Heart left ventricle (tissue), 16 donors: ENCODE results near the gene CYTH1. TPM values are rescaled to one million over a fixed set of nuclear protein-coding genes. Genes with fewer than 3 reads are reported as not detected.

Source experiments
- ATAC-seq, 4 donors: fragments of 200-7000 bp; cut with Tn5 transposase; one replicate each; pipeline ENCODE4 v1.9.1; 2020 to 2022; ENCODE audit warnings: moderate library complexity in 4 of 4, mild to moderate bottlenecking in 3 of 4, moderate number of reproducible peaks in 1 of 4
- DNase-seq, 5 donors: peaks; one replicate each; pipeline ENCODE4 v3.0.0-alpha.2; 2020
- H3K27ac ChIP-seq, 12 donors: fragments of 200-600 bp; sonication (generic) in 4 of 12; one replicate each; pipeline versions ENCODE4 v1.5.0 to v1.8.0; 2016 to 2022; ENCODE audit warnings: mild to moderate bottlenecking in 2 of 12
- H3K27me3 ChIP-seq, 9 donors: fragments of 200-600 bp; sonication (generic) in 2 of 9; one replicate each; pipeline versions ENCODE4 v1.5.1 to v1.8.0; 2016 to 2022; ENCODE audit warnings: mild to moderate bottlenecking in 3 of 9
- H3K36me3 ChIP-seq, 9 donors: fragments of 200-600 bp; sonication (generic) in 2 of 9; one replicate each; pipeline versions ENCODE4 v1.5.0 to v1.8.0; 2018 to 2022; ENCODE audit warnings: mild to moderate bottlenecking in 2 of 9
- H3K4me1 ChIP-seq, 12 donors: fragments of 200-600 bp; sonication (generic) in 4 of 12; one replicate each; pipeline versions ENCODE4 v1.5.0 to v1.8.0; 2016 to 2022; ENCODE audit warnings: mild to moderate bottlenecking in 3 of 12
- H3K4me3 ChIP-seq, 12 donors: fragments of 200-600 bp; sonication (generic) in 4 of 12; one replicate each; pipeline versions ENCODE4 v1.5.0 to v1.8.0; 2017 to 2022; ENCODE audit warnings: mild to moderate bottlenecking in 9 of 12, moderate library complexity in 4 of 12
- H3K9me3 ChIP-seq, 12 donors: fragments of 200-600 bp; sonication (generic) in 4 of 12; one replicate each; pipeline versions ENCODE4 v1.5.0 to v1.8.0; 2016 to 2022; ENCODE audit warnings: mild to moderate bottlenecking in 1 of 12
- CTCF ChIP-seq, 12 donors: fragments of 200-600 bp; sonication (generic) in 4 of 12; IDR thresholded peaks; one replicate each; pipeline versions ENCODE4 v1.5.0 to v1.8.0; 2018 to 2022; ENCODE audit warnings: antibody characterized with exemption in 12 of 12, mild to moderate bottlenecking in 5 of 12
- POLR2A ChIP-seq, 2 donors: fragments of 450-650 bp; IDR thresholded peaks; one replicate each; pipeline ENCODE4 v1.6.1; 2017; ENCODE audit warnings: antibody characterized with exemption in 2 of 2, mild to moderate bottlenecking in 2 of 2, moderate library complexity in 2 of 2
- WGBS, 4 donors: extraction: QIAGEN DNeasy Blood & Tissue Kit in 2 of 4; methylation state at CpG; one replicate each; pipeline versions ENCODE4 v1.1.5 to v1.1.7; 2013 to 2018; 5-methylcytosine and 5-hydroxymethylcytosine counted together
- intact Hi-C, 10 donors: fragments of 100-400 bp; cut with DNase I; formaldehyde crosslinking; loops; one replicate each; pipeline versions ENCODE4 v1.11.1 to v1.14.2; 2022
- polyA plus RNA-seq, 2 donors: library from polyadenylated mRNA; stranded (reverse); fragments of 200-250 nt; gene quantifications; one replicate each; pipeline ENCODE4 v1.2.3, GENCODE V29; 2013
- total RNA-seq, 9 donors: library from RNA; depleted of rRNA in 2 of 9; stranded (reverse); fragments of >200 nt in 2 of 9; fragmentation: NEBNext Ultra II Directional in 3 of 9; extraction: Animal tissue kit (Norgen Biotek cat#: 25700) in 3 of 9; gene quantifications; one replicate each; pipeline versions ENCODE4 v1.1.0 to v1.2.4, GENCODE V29; 2016 to 2023
- donor health status: ischemic (EF 13 %, LVEDD 7.1; RV severe dilation, severe dysfunction).
- donor health status: healthy with polysubstance abuse.
- donor health status: DM: no; HTN: yes; CAD: no.
- donor health status: DM: no; HTN: no; CAD: no.
- donor health status: ischemic (EF 25% LVEDD 6.9; RV normal size, moderate dysfunction).
- donor health status: ischemic (EF 25% LVEDD 5.7; RV mildly dilated, moderate dysfunction).
- donor health status: healthy.
- donor health status: DM: yes; HTN: yes; CAD: no.
- donor health status: ischemic (EF 35%, LVEDD 5.7; RV mildly dilated, moderate dysfunction).
- donor health status: nonischemic (EF 11% LVEDD 7.7; RV severe dilation, severe dysfunction).
- donor health status: DM: yes; HTN: yes; CAD: no.
- donor health status: PGD.
- donor health status: ischemic (EF 29% LVEDD 5.4; RV normal size, mild dysfunction).
- donor health status: nonischemic (EF 23%, LVEDD 6.1; RV moderate dilation, normal function).

The CYTH1 gene
- total and polyA plus RNA-seq, 11 donors = 20.0 to 59.1 (median 30.9) TPM

- no peak overlapping the region for H3K4me3 ChIP-seq
- intact Hi-C loops = no loop called here
- H3K27me3 ChIP-seq = no peaks in the 10 kb centered on the region
- no peak for DNase-seq
- H3K4me1 ChIP-seq = peaks cover 0 to 22% (median 16%) of the 10 kb centered on the region in 12 donors
- peak in 1 of 4 donors; percentile 46 for ATAC-seq
- no peak overlapping the region for H3K27ac ChIP-seq
- 83 to 92% (median 85%) methylated on average over 22 to 23 of the region's 23 CpGs for WGBS, 4 donors
- no peaks in the 10 kb centered on the region for H3K9me3 ChIP-seq
- peaks cover 0 to 32% (median 19%) of the 10 kb centered on the region in 9 donors for H3K36me3 ChIP-seq
- no peak for TF ChIP-seq POLR2A (IDR thresholded peaks at IDR 0.05)
Measured at GRCh38 chr17:78669975-78670518, 112.0 kb downstream of the CYTH1 start.

GRCh38 chr17:78669256-78669974, 112.7 kb downstream of the CYTH1 start:
- 93 to 96% (median 94%) methylated on average over 22 of the region's 22 CpGs for WGBS, 4 donors
- no peak overlapping the region for H3K27ac ChIP-seq
- intact Hi-C loops = no loop called here
- no peak overlapping the region for H3K4me3 ChIP-seq
- TF ChIP-seq CTCF (IDR thresholded peaks at IDR 0.05) (no peak), POLR2A (IDR thresholded peaks at IDR 0.05) (no peak)
- H3K36me3 ChIP-seq = peaks cover 0 to 25% (median 13%) of the 10 kb centered on the region in 9 donors
- ATAC-seq = no peak
- peaks cover 0 to 27% (median 18%) of the 10 kb centered on the region in 12 donors for H3K4me1 ChIP-seq
- H3K27me3 ChIP-seq = no peaks in the 10 kb centered on the region
- no peak for DNase-seq
- H3K9me3 ChIP-seq = no peaks in the 10 kb centered on the region

GRCh38 chr17:78668847-78669246, 113.2 kb downstream of the CYTH1 start:
- Histone ChIP-seq H3K9me3 (no peaks in the 10 kb centered on the region), H3K36me3 (peaks cover 0 to 20% (median 7%) of the 10 kb centered on the region in 9 donors), H3K27me3 (no peaks in the 10 kb centered on the region), H3K27ac (no peak overlapping the region), H3K4me1 (peaks cover 0 to 27% (median 18%) of the 10 kb centered on the region in 12 donors), H3K4me3 (no peak overlapping the region)
- intact Hi-C loops = no loop called here
- ATAC-seq (no peak), DNase-seq (no peak)
- 93 to 97% (median 95%) methylated on average over 4 of the region's 4 CpGs for WGBS, 4 donors
- TF ChIP-seq POLR2A (IDR thresholded peaks at IDR 0.05) (no peak), CTCF (IDR thresholded peaks at IDR 0.05) (no peak)

GRCh38 chr17:78667741-78668640, 114.1 kb downstream of the CYTH1 start:
- TF ChIP-seq CTCF (IDR thresholded peaks at IDR 0.05) (no peak), POLR2A (IDR thresholded peaks at IDR 0.05) (no peak)
- intact Hi-C loops = no loop called here
- DNase-seq (no peak), ATAC-seq (no peak)
- H3K27me3 ChIP-seq = no peaks in the 10 kb centered on the region
- H3K9me3 ChIP-seq = no peaks in the 10 kb centered on the region
- H3K4me3 ChIP-seq = no peak overlapping the region
- H3K36me3 ChIP-seq = peaks cover 0 to 11% (median 0%) of the 10 kb centered on the region in 9 donors
- 97% methylated on average over 30 of the region's 30 CpGs for WGBS, 4 donors
- H3K27ac ChIP-seq = no peak overlapping the region
- peaks cover 0 to 27% (median 18%) of the 10 kb centered on the region in 12 donors for H3K4me1 ChIP-seq
